WI38 (cell line): Measurements from ENCODE around the gene STX3.
A peak's percentile ranks its signal among the peaks of the same experiment; 100 is the strongest.

Experiments
- H3K4me3 ChIP-seq: 2 replicates; pipeline ENCODE4 v1.5.1; 2011; ENCODE audit warnings: low read depth, mild to moderate bottlenecking, control low read depth, low read length
- CTCF ChIP-seq: IDR thresholded peaks from 2 replicates; pipeline ENCODE4 v1.5.1; 2012; ENCODE audit warnings: low read depth, mild to moderate bottlenecking, control low read depth, low read length

The STX3 gene

GRCh38 chr11:59730896-59731565 lies 24.1 kb upstream of the STX3 start:
- no peak overlapping the region for H3K4me3 ChIP-seq
- TF ChIP-seq CTCF, result no peak

GRCh38 chr11:59746111-59746510 lies 9.1 kb upstream of the STX3 start:
- no peak for TF ChIP-seq CTCF
- no peak overlapping the region for H3K4me3 ChIP-seq

- H3K4me3 ChIP-seq, result peak overlapping the region; percentile 83
- TF ChIP-seq CTCF, result peak; percentile 70
Measured at GRCh38 chr11:59753650-59754493, 1.3 kb upstream of the STX3 start.

GRCh38 chr11:59754494-59754858 lies 700 bp upstream of the STX3 start:
- no peak for TF ChIP-seq CTCF
- H3K4me3 ChIP-seq, result peak overlapping the region; percentile 83

- TF ChIP-seq CTCF, result no peak
- H3K4me3 ChIP-seq, result peak overlapping the region; percentile 83
Measured at GRCh38 chr11:59755701-59756557, 753 bp downstream of the STX3 start.

GRCh38 chr11:59756558-59756840 lies 1.3 kb downstream of the STX3 start:
- TF ChIP-seq CTCF, result no peak

More at GRCh38 chr11:59756558-59756840, 1.3 kb downstream of the STX3 start:
- H3K4me3 ChIP-seq, result no peak overlapping the region
